Uterus (tissue), 4 donors: ENCODE results near the gene LMTK2. TPM values are rescaled to one million over a fixed set of nuclear protein-coding genes. Genes with fewer than 3 reads are reported as not detected.

Experiments
- DNase-seq, 2 donors: peaks; one replicate each; pipeline ENCODE4 v3.0.0-alpha.2; 2019 to 2020
- H3K27ac ChIP-seq, 2 donors: fragments of 200-600 bp; sonication (generic); 1 replicate in 1 of 2; 2 replicates in 1 of 2; pipeline ENCODE4 v1.5.1; 2016 to 2018
- H3K27me3 ChIP-seq, 2 donors: fragments of 200-600 bp; sonication (generic); one replicate each; pipeline ENCODE4 v1.5.1; 2018 to 2019; ENCODE audit warnings: control low read depth in 1 of 2
- H3K36me3 ChIP-seq, 2 donors: fragments of 200-600 bp; sonication (generic); one replicate each; pipeline ENCODE4 v1.5.1; 2019; ENCODE audit warnings: control low read depth in 1 of 2
- H3K4me1 ChIP-seq, 2 donors: fragments of 200-600 bp; sonication (generic); one replicate each; pipeline ENCODE4 v1.5.1; 2018 to 2019; ENCODE audit warnings: control low read depth in 1 of 2
- H3K4me3 ChIP-seq, 2 donors: fragments of 200-600 bp; sonication (generic); 1 replicate in 1 of 2; 2 replicates in 1 of 2; pipeline ENCODE4 v1.5.1; 2018 to 2019; ENCODE audit warnings: mild to moderate bottlenecking in 1 of 2
- H3K9me3 ChIP-seq, 2 donors: fragments of 200-600 bp; sonication (generic); one replicate each; pipeline ENCODE4 v1.5.1; 2019; ENCODE audit warnings: control low read depth in 1 of 2
- CTCF ChIP-seq, 4 experiments: fragments of 200-600 bp in 2 of 4; fragments of 450-650 bp in 2 of 4; sonication (generic) in 2 of 4; IDR thresholded peaks; one replicate each; pipeline ENCODE4 v1.5.1; 2016 to 2019; ENCODE audit warnings: antibody characterized with exemption in 4 of 4, mild to moderate bottlenecking in 2 of 4, moderate library complexity in 1 of 4
- POLR2A ChIP-seq, 2 donors: fragments of 450-650 bp; IDR thresholded peaks; one replicate each; pipeline ENCODE4 v1.6.1; 2016; ENCODE audit warnings: antibody characterized with exemption in 2 of 2, mild to moderate bottlenecking in 1 of 2, moderate library complexity in 1 of 2
- intact Hi-C: fragments of 100-400 bp; cut with DNase I; formaldehyde crosslinking; loops from one replicate; pipeline ENCODE4 v1.15.1; 2023; ENCODE audit warnings: low total_unique reads
- total RNA-seq, 4 donors: library from RNA; depleted of rRNA in 3 of 4; stranded (reverse); fragments of >200 nt in 3 of 4; gene quantifications; one replicate each; pipeline versions ENCODE4 v1.1.0 to v1.2.4, GENCODE V29; 2014 to 2023
- donor health status: DM: yes; HTN: yes; CAD: no.

LMTK2 gene
- total RNA-seq, 4 donors from 2014 or later = 5.9 to 23.3 (median 14.8) TPM

DNA sequence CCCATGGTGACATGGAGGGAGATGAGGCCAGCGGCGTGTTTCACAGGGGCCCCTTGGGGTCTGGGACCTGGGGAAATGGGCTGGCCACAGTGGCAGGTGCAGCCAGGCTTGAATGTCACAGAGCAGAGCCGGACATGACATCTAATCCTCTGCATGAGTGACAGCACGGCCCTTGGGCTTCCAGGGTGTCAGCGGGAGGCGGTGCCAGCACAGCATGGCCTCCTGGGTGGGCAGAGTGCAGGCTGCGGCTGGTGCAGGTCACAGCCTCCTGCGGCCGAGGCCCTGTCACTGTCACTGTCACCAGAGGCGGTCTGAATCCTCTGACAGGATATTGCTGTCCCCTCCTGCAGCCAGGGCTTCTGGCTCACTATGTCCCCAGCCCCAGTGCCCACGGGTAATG is 122.8 kb downstream of the LMTK2 start:
- no peak for TF ChIP-seq CTCF (IDR thresholded peaks at IDR 0.05)
- no peak for TF ChIP-seq POLR2A (IDR thresholded peaks at IDR 0.05)
- no peaks in the 10 kb centered on the region for H3K9me3 ChIP-seq
- H3K4me3 ChIP-seq = no peak overlapping the region
- no peak for DNase-seq
- no peaks in the 10 kb centered on the region for H3K36me3 ChIP-seq
- H3K27ac ChIP-seq = no peak overlapping the region
- no peaks in the 10 kb centered on the region for H3K4me1 ChIP-seq
- H3K27me3 ChIP-seq = no peaks in the 10 kb centered on the region
- intact Hi-C loops = no loop called here

DNA sequence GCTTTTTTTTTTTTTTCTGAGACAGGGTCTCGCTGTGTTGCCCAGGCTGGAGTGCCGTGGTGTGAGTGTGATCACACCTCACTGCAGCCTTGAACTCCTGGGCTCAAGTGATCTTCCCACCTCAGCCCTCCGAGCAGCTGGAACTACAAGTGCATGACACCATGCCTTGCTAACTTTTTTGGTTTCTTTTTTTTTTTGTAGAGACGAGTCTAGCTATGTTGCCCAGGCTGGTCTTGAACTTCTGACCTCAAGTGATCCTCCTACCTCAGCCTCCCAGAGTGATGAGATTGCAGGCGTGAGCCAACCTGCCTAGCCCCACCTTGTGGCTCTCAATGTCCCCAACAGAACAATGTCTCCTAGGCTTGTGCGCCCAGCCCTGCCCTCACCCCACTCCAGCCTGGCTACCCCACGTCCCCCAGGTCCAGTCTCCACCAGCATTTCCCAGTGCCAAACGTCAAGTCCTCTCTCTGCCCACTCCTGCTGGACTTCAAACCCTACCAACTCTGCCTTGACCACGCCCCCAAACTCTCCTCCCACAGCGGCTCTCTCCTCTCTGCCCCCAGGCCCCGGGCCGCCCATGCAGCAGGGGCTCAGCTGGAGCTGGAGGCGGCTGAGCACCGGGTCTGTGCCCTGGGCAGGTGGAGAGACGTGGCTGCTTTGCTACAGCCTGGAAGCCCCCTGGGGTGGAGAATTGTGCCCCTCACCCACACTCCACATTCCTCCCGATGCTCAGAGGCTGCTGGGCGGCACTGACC is 123.5 kb downstream of the LMTK2 start:
- Histone ChIP-seq H3K27me3 (no peaks in the 10 kb centered on the region), H3K4me3 (no peak overlapping the region), H3K27ac (no peak overlapping the region), H3K36me3 (no peaks in the 10 kb centered on the region), H3K4me1 (no peaks in the 10 kb centered on the region), H3K9me3 (no peaks in the 10 kb centered on the region)
- no peak for DNase-seq
- intact Hi-C loops = no loop called here
- no peak for TF ChIP-seq POLR2A (IDR thresholded peaks at IDR 0.05)
- no peak for TF ChIP-seq CTCF (IDR thresholded peaks at IDR 0.05)

DNA sequence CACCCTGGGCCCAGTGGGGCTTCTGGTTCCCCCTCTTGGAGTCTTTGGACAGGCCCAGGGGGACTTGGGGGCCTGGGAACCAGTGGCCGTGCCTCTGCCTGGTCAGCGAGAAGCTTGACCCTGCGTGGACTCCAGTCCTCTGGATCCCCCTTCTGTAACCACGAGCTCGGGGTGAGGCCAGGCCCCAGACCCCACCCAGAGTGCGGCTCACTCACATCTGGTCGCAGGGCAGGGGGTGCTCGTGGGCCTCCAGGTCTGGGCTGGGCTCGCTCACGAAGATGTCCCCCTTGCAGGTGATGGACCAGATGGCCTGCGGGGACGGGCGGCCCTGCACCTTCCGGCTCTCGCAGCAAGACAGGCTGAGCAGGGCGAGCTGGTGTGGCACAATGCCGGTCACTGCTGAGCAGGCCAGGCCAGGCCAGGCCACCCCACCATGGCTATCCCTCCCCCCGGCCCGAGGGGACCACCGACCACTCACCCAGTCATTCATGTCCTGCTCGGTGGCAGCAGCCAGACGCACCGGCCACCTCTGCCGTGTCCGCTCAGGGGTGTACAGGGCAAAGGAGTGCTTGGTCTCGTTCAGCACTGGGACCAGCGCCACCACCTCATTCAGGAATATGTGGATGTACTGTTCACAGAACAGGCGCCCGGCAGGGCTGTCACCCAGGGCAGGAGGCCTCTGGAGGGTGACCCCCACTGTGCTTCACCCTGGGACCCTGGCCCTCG is 124.2 kb downstream of the LMTK2 start:
- H3K4me1 ChIP-seq = no peaks in the 10 kb centered on the region
- no peak overlapping the region for H3K4me3 ChIP-seq
- no peak overlapping the region for H3K27ac ChIP-seq
- no peaks in the 10 kb centered on the region for H3K27me3 ChIP-seq
- DNase-seq = no peak
- intact Hi-C loops = no loop called here
- TF ChIP-seq POLR2A (IDR thresholded peaks at IDR 0.05) = no peak
- no peak for TF ChIP-seq CTCF (IDR thresholded peaks at IDR 0.05)
- H3K9me3 ChIP-seq = no peaks in the 10 kb centered on the region
- H3K36me3 ChIP-seq = no peaks in the 10 kb centered on the region

GRCh38 chr7:98231493-98232262 is 125.0 kb downstream of the LMTK2 start:
- no peak for DNase-seq
- TF ChIP-seq CTCF (IDR thresholded peaks at IDR 0.05) (no peak), POLR2A (IDR thresholded peaks at IDR 0.05) (no peak)
- Histone ChIP-seq H3K27ac (no peak overlapping the region), H3K36me3 (no peaks in the 10 kb centered on the region), H3K4me1 (no peaks in the 10 kb centered on the region), H3K27me3 (no peaks in the 10 kb centered on the region), H3K9me3 (no peaks in the 10 kb centered on the region), H3K4me3 (no peak overlapping the region)
- intact Hi-C loops = no loop called here

- H3K36me3 ChIP-seq = no peaks in the 10 kb centered on the region
- no peak overlapping the region for H3K4me3 ChIP-seq
- H3K4me1 ChIP-seq = no peaks in the 10 kb centered on the region
- intact Hi-C loops = no loop called here
- no peaks in the 10 kb centered on the region for H3K27me3 ChIP-seq
- no peaks in the 10 kb centered on the region for H3K9me3 ChIP-seq
- DNase-seq = no peak
- no peak overlapping the region for H3K27ac ChIP-seq
- TF ChIP-seq POLR2A (IDR thresholded peaks at IDR 0.05) (no peak), CTCF (IDR thresholded peaks at IDR 0.05) (no peak)
Measured at GRCh38 chr7:98232263-98232585, 125.6 kb downstream of the LMTK2 start.
